CD4-positive, alpha-beta T cell treated with Interferon alpha-2 for 1 hour (primary cell): Measurements from ENCODE around the gene CCDC82.

ENCODE experiments used
- DNase-seq, 2 donors: peaks; one replicate each; pipeline ENCODE4 v3.0.0-alpha.2; 2020 to 2022

CCDC82 gene

GRCh38 chr11:96326959-96327358 is 62.8 kb downstream of the CCDC82 start:
- DNase-seq = no peak

GRCh38 chr11:96324912-96325311 is 64.8 kb downstream of the CCDC82 start:
- no peak for DNase-seq

DNA sequence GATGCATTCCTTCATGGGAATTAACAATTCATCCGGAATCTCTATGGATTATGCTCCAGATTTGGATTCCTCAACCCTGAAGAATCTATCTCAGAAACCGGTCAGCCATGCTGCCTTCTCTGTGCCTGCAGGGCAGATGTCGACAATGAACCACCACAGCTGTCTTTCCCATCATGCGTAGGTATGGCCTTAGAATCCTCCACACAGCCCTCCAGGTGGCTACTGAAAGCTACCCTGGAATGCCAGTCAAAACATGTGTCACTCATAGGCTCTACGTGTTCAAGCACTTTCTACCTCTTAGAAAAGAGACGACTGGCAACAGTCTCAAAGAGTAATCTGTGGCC is 66.1 kb downstream of the CCDC82 start:
- DNase-seq = no peak

- DNase-seq = no peak
These were observed 66.7 kb downstream of the CCDC82 start for GRCh38 chr11:96322775-96323641.

DNA sequence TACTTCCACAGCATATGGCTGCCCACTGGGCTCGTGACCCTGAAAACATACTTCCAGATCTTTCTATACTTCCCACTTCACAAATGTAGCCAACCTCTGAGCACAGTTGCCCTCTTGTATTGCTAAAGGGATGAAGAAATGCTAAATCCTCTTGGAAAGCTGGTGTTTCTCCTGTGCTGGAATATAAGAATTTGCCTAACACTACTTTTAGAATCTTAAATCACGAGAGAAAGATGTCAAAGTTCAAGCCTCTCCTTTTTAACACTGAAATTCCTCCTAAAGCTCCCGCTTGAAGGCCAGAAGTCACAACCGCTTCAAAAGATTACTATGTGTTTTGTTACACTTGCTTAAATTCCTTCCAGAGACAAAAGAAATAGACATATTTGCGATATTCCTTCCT is 68.6 kb downstream of the CCDC82 start:
- no peak for DNase-seq

DNA sequence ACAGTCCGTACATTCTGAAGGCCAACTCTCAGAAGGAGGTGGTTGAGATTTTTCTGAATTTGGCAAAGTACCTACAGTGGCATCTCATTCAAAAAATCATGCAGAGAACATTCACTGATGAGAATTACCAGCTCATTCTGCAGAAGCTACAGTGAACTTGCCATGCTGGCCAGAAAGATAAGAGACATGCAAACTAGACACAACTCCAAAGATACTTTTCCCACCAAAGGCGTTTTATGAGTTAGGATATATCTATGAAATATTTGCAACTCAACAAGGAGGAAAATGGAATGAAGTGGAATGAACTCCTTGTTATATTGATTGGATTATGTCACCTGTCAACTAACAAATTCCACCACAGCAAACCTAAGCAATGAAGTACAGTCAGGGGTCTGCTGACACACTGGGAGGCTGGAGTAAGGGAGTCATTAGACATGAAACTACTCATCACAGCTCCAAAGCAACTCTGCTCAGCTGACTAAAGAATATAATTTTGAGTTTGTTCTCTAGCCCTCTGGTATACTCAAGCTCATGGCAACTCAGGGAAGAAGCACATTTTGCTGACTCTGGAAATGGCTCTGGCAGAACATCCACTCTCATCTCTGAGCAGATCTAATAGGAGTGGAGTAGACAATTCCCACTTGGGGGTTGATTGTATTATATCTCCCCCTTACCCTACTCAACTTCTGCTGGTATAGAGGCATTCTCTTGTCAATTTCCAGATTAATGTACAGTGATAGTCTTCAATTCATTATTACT is 69.6 kb downstream of the CCDC82 start:
- no peak for DNase-seq

DNA sequence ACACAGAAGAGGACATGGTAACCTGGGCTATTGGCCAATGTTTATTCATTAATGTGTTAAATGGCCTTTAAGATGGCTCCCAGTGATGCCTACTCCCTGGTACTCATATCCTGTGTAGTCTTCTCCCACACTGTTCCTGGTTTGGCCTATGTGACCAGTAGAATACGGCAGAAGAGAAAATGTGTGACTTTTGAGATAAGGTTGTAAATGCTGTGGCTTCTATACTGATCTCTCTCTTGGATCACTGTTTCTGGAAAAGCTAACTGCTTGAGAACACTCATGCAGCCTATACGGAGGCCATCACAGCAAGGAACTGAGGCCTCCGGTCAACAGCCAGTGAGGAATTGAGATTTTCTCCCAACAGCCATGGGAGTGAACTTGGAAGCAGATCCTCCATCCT is 70.9 kb downstream of the CCDC82 start:
- no peak for DNase-seq

DNA sequence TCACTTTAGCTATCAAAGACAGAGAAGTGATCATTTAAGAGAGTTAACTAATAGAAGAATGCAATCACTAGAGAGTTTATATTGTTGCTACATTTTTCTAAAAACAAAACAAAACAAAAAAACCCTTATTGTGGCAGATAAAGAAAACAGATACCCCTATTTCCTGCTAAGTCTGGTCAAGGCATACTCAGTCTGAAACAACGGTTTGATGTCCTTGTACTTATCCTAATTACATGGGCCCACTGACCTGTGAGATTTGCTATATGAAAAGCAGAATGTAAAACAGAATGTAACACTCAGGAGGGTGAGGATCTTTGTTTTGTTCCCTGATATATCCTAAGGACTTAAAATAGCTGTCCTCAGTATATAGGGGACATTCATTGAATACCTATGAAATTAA is 71.3 kb downstream of the CCDC82 start:
- no peak for DNase-seq

GRCh38 chr11:96317985-96318384 is 71.7 kb downstream of the CCDC82 start:
- no peak for DNase-seq

GRCh38 chr11:96317571-96317970 is 72.1 kb downstream of the CCDC82 start:
- no peak for DNase-seq

DNA sequence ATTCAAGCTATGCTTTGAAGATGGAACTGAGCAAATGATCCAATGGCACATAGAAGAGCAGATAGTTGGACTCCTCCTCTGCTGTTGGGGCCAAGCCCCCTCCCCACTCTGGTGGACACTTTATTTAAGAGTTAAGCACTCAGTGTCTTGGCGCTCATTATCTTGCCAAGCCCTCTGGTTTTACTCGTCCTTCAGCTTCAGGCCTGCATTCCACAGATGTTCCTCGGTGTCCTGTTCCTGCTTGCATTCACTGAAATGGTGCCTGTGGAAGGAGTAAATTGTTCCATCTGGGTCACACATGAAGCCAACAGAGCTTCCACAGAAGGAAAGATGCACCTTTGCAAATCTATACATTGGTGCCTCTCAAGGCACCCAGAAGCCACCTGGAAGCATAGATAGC is 72.8 kb downstream of the CCDC82 start:
- DNase-seq = no peak

DNA sequence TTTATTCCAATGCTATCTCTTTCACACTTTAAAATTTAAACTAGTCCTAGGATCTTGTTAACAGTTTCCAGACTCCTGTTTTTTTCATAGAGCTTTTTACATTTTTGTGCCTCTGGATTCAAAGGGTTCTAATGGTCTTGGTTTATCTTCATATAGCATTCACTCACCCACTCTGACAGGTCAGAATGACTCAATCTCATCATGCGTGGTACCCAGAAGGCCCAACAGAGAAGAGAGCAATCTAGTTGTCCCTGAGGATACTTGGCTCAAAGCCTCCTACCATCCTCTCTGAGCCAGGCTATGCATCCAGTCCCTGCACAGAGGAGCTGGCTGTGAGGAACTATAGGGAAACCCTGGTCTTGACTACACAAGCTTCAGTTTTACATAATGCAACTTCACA is 74.2 kb downstream of the CCDC82 start:
- no peak for DNase-seq

DNA sequence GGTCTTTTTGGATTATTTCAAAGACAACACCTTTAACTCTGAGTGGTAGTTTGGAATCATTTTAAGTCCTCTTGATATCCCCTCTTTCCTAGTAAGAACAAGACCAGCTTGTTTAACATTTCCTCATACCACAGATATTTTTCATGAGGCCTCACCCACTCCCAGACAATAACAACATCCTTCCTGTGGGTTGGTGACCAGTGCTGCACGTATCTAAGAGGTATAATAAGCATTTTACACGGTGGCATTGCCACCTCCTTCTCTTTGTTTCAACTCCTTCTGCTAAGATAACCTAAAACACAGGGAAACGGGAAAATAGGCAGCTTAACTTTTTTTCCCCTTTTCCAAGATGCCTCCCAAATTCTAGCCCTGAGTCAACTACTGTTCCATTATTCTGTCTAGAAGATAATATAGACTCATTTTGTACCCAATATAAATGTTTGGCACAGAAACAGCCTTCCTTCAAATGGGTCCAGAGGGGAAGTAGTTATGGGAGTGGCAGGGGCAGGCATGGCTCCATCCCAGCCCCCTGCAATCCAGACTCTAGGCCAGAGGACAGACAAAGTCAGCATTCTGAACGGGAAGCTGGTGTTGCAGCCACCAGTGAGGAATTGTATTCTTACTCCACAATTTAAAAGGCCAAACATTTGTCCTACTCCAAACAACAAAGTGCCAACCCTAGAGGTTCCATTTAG is 75.2 kb downstream of the CCDC82 start:
- no peak for DNase-seq

- DNase-seq = no peak
These were observed 76.5 kb downstream of the CCDC82 start for GRCh38 chr11:96313163-96313562.

GRCh38 chr11:96311120-96311568 is 78.6 kb downstream of the CCDC82 start:
- no peak for DNase-seq

DNA sequence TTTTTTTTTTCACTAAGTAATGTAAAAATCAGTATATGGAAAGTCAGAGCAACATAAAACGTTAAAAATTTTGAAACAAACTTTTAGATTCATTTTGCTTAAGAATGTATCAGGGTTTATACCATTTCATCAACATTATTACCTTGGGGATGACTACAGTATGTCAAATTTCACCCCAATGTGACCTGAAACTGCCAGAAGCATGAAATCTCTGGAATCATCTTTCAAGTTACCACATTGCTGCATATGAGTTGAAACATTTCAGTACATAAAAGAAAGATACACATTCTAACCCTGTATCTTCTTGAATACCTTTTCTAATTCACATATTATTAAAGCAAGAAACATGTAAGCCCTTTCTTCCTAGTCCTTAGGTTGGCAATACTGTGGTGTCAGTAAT is 79.5 kb downstream of the CCDC82 start:
- DNase-seq = no peak

DNA sequence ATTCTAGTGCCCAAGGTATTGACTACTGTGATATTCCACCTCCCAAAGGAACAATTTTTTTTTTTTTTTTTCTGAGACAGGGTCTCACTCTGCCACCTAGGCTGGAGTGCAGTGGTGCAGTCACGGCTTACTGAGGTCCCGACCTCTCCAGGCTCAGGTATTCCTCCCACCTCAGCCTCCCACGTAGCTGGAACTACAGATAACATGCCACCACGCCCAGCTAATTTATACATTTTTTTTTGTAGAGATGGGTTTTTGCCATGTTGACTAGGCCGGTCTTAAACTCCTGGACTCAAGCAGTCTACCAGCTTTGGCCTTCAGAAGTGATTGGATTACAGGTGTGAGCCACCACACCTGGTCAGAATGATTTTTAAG is 80.1 kb downstream of the CCDC82 start:
- no peak for DNase-seq

GRCh38 chr11:96309016-96309642 is 80.6 kb downstream of the CCDC82 start:
- no peak for DNase-seq

- no peak for DNase-seq
These were observed 82.0 kb downstream of the CCDC82 start for GRCh38 chr11:96307776-96308140.

- DNase-seq = no peak
These were observed 82.6 kb downstream of the CCDC82 start for GRCh38 chr11:96306933-96307775.

DNA sequence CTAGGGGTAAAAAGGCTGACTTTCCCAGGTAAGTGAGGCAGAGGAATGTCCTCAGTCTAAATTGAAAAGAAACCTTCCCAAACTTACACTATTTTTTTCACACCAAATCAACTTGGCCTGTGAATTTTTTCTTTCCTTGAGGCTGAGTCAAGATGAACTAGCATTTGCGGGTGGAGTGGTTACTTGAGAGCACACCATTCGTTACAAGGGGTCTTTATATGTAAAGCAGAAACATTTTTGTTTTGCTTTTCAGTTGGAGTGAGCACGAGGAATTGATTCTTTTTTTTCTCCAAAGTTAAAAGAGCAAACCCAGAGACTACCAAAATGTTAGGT is 83.1 kb downstream of the CCDC82 start:
- no peak for DNase-seq

DNA sequence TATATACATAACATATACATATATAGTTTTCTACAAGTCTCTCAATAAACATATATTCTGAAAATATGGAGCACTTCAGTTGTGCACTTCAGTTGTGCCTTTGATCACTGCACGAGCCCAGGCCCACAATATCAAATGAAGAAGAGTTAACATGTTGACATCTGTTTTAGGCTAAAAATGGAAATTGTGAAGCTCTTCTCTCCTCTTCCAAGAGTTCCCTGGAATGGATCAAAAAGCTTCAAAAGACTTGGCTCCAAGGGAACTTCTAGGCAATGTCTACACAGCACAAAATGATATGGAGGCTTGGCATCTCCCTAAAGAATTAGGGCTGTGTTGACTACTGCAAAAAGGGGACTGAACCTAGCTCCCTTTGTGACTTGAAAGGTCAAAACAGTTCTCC is 83.6 kb downstream of the CCDC82 start:
- DNase-seq = no peak

DNA sequence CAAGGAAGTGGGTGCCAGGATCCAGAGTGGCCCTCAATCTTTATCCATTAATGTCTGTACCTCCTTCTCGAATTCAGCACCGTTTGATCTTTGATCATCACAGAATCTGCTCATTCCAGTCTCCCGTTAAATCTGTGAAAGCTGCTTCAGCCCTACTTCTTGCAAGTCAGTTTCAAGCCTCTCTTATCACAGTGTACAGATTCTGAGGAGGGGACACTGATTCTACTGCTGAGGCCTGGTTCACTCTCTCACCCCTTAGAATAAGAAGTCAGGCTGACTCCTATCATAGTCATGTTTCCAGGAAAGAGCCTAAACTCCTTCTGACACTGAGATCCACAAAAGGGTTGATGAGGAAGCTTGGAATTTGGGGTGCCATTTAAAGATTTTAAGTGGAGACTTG is 85.7 kb downstream of the CCDC82 start:
- no peak for DNase-seq
